NCI-H2196 treated with DMSO at 0.1 percent for 48 hours (cell line): ENCODE results near the gene DACH1.
"Not testable (repeated sequence)": the region's sequence is repeated elsewhere in the genome, so short reads cannot be mapped to it uniquely, and the experiment has no call there.

Source experiments
- DNase-seq: peaks from one replicate; lab custom pipeline; 2025; ENCODE audit not compliant: unreplicated experiment; lab: John Stamatoyannopoulos, UW

Gene DACH1

DNA sequence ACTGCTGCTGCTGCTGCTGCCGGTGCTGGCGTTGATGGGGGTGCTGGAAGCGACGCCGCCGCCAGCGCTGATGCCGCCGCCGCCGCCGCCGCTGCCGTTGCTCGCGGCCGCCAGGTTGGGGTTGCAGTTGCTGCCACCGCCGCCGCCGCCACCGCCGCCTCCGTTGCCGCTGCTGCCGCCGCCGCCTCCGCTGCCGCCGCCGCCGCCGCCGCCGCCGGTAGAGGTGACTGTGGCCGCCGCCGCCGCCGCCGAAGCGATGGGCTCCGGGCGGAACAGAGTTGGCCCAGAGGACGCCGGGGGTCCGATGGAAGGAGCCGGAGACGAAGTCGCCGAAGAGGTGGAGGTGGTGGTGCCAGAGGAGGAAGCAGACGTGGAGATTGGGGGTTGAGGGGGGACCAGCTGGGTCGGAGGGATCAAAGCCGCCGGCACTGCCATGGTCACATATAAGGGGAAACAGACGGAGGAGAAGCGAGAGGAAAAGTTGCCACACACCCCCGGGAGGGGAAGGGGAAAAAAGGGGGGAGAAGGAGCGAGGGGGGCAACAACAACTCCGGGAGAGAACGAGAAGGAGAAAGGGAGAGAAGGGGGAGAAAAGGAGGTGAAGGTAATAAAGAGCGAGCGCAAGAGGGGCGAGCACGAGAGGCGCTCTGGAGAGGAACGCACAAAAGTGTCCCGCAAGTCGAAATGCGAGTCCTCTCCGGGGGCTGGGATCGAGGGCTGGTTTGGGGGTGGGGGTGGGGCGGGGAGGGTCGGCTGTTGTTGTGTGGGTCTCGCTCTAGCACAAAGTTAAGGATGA is 471 bp downstream of the DACH1 start:
- no peak for DNase-seq

DNA sequence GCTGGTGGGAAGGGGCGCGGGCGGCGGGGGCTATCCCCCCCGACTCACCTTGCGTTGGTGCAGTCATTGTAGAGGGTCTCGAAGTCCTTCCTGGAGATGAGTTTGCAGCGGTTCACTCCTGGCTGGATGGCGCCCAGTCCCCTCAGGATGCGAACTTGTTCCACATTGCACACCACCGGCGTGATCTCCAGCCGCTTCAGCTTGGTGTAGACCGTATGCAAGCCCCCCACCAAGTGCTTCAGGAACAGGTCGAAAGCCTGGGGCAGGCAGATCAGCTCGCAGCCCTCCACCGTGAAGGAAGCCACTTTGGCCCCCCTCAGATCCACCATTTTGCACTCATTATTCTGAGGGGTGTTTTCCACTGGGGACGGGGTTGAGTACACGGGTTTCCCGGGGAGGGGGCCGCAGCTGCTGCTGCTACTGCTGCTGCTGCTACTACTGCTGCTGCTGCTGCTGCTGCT is 1.1 kb downstream of the DACH1 start:
- no peak for DNase-seq

DNA sequence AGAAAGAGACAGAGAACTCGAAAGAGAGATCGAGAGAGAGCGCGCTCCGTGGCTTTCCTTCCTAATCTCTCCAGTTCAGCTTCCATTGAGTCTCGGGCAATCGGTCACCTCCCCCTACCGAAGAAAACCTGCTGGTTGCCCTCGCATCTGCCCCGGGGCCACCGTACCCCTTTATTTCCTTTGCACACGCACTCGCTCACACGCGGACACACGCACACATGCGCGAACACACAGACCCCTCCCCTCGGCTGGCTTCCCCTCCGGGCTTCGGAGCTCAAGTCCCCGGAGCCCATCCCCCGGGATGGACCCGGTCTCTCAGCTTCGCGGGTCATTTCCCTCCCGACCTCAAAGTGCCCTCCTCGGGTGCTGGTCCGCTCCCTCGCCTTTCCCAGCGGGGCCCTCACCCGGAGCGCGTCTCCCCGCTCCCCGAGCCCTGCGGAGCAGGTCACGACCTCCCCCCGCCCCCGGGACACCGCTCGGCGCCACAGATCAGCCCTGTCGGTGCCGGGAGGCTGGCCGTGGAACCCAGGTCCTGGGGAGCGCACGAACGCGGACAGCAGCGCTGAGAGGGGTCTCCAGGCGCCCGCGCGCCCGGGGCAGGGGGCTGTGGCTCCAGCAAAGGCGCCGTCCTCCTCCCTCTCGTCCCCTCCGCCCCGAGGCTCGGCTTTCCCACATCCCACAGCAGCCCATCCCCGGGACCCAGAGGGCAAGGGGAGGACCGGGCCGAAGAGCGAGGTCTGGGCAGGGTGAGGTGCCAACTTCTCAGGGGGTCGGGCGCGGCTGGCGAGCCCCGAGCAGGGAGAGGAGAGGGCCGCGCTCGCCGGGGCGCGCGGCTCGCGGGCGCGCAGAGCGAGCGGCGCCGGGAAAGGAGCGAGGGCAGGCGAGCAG is 1.8 kb downstream of the DACH1 start:
- DNase-seq: no peak

DNA sequence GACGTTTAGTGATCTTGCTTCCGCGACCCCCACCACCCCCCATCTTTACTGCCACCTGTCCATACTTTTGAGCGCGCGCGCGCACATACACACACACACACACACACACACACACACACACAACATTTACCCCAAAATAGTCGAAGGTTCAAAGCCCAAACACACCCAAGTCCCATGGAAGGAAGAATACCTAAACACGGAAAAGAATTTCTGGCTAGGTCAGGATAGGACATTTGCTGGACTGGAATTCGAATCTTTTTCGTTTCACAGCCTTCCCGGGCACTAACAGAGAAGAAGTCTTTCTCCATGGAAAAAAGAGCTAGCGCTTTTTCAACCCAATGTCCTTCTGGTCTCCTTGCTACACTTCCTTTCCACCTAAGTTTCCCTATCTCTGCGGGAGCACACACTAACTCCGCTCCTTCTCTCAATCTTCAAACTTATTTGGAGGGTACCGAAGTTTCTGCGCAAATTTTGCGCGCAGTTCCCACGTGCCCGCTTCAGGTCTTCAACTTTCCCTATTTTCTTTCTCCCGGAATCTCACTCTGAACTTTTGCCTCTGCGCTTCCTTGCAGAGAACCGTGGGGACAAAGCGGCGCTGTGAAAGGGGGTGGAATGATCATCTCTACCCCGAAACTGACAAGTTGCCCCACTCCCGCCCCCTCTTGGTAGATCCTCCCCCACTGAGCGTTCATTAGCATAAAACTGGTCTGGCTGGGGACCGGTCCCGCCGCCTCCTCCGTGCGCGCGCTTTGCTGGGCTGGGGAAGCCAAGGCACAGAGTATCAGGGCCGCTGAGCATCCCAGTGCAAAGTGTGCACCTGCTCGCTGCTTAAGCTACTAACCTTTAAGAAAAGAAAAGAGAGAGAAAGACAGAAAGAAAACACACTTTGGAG is 2.7 kb downstream of the DACH1 start:
- DNase-seq: no peak

DNA sequence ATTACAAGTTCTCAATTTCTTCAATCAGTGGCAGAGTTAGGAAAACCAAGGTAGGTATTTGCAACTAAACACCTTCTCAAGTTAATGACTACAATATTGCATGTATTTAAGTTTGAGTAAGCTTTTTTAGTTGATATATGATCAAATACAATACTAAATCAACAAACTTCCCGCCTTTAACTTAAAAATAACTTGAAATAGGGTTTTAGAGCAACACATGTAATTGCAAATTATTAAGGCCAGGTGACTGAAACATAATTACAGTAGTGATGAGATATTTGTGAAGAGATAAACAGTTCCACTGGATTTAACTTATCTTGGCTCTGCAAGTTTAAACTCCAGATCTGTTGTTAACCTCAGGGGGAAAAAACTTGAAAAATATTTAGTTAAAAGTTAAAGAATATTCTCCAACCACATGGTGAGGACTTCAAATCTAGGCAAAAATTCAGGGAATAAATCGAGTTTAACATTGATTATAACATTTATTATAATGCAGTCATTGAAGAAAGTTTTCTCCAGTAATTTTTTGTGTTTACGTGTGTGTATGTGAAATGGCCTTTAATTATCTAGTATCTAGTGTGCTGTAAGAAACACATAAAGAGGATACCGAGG is 3.6 kb downstream of the DACH1 start:
- no peak for DNase-seq

DNA sequence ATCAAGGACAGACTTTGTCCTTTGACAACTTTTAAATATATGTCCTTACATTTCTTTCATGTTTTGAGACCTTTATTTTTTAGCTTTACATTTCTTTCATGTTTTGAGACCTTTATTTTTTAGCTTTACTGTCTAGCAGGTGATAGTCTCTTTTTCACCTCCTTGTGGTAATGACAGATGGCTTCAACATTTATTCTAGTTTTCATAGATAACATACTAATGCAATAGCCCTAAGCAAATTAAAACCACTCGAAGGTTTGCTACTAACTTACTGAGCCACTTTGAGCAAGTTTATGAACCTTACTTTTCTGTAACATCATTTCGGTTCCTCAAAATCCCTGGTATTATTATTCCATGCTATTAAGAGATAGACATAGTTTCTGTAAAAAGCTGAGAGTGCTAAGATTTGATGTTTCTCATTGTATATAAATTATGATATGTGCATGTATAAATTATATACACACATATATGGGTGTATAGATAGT is 4.5 kb downstream of the DACH1 start:
- no peak for DNase-seq

DNA sequence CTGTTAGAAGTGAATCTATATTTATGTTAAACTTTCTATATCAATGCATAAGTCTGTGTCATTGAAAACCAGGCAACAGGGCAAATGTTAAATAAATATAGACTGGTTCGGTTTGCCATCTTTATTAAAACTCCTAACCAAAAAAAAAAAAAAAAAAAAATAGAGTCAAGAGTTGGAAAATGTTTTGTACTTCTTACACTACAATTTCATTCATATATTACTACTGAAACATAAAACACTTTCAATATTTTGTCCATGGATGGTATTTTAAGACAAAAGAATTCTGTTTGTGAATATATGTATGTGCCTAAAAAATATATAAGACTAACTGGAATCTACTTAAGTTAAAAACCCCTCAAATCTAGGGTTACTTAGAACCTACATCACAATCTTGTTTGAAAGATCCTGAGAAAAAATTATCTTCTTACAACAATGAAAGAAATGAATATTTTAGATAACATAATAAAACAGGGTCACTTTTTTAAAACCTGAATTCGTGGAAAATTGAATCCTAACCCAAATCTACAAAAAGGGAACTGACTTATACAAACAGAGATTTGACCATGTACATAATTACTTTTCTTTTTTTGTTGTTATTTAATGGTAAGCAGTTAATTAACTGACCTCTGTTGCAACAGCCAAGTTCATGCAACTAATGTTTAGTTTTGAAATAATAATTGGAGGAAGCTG is 5.1 kb downstream of the DACH1 start:
- DNase-seq: no peak

DNA sequence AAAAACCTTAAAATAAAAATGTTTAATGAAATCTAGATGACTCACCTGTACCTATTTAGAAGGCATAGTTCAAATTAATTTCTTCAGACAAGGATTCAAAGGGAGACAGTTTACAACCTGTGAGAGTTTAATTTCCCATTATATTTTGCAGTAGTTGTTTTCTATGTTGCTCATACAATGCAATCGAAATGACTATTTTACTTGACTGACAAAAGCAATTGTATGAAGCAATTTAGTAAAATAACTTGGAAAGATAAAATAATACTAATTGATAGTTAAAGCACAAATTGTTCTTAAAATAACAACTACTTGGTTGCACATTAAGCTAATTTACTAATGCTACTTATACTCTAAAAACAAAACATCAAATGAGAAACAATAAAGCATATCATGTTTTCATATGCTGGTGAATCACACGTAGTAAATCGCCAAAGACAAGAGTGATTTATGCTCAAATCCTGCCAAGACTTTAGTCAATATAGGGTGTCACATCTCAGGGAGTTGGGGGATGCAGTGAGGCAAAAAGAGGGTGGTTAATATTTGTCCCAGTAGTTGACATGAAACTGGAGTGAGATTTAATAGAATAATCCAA is 6.4 kb downstream of the DACH1 start:
- no peak for DNase-seq

DNA sequence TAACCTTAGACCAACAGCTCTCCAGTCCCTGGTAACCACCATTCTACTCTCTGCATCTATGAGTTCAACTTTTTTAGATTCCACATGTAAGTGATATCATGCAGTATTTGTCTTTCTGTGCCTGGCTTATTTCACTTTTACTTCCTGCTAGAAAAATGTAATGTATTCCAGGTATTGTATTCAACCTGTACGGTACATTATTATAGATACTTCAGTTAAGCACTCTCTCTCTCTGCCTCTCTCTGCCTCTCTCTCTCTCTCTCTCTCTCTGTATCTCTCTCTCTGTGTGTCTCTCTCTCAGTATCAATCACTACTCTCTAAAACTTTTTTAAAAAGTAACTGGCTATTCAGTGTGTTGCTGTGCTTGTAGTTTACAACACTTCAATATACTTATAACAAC is 8.4 kb downstream of the DACH1 start:
- DNase-seq: no peak

DNA sequence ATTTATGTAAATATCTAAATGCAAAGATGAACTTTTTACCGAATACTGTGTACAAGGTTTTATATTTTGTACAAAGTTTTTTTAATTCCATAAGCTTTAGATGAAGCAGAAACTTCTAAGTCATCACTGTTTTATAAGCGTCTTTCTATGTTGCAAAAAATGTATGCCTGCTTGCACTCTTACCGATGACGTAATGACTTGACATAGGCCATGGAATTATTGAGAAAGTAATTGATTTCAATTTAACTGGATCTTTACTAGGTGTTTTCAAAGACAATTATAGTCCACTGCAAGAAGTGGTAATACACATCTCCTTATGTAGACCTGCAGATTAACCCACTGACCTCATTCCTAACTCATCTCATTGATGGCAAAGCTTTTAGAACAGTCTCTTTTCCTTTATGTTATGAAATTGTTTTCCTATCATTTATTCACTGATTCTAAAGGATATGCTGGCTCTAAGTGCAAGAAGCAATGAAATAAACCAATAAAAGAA is 10.4 kb downstream of the DACH1 start:
- no peak for DNase-seq

DNA sequence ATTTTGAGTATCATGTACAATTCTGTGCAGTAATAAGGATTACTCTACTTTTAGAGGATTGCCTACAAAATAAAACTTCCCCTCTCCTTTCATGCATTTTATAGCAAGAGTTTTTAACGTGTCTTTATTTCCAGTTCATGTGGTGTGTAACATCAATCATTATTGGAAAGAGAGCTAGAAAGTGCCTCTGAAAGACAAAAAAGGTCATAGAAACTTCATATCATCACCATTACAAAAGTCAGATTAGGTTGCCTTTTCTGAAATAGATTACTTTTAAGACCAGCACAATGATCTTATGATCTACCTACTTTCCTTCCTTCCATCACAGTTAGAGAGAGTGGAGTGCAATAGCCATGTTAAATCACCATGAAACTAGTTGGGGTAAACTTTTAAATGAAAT is 12.6 kb downstream of the DACH1 start:
- no peak for DNase-seq

DNA sequence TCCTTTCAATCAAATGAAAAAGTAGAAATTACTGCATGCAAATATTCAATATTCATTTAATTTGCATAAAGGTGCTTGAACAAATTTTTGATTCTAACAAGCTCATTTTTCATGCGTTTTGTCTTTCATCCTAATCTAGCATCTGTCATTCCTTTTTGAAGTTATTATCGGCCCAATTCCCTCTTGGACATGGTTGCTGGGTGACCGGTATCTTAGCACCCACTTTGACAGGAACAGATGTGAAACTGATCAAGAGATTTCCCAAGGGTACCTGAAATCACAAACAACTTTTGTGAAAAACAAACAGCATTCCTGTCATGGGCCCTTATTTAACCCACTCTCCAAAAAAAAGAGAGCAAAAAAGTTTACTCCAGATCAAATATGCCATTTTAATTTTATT is 13.3 kb downstream of the DACH1 start:
- DNase-seq: no peak

DNA sequence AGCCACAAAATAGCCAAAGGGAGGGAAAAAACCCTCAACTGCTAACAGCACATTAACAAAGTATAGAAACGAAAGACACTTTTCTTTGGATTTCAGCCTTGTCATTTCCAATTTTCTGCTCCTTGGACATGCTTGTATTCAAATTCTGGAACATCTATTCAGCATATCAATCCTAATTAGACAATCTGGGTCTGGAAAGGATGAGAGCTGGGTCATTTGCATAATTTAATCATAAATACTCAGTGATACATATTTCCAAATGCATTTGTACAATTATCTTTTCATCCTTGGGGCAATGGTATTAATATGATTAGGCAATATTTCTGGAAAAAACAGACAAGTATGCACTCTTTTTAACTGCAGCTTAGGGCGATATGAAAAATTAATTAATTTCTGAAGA is 14.3 kb downstream of the DACH1 start:
- no peak for DNase-seq

DNA sequence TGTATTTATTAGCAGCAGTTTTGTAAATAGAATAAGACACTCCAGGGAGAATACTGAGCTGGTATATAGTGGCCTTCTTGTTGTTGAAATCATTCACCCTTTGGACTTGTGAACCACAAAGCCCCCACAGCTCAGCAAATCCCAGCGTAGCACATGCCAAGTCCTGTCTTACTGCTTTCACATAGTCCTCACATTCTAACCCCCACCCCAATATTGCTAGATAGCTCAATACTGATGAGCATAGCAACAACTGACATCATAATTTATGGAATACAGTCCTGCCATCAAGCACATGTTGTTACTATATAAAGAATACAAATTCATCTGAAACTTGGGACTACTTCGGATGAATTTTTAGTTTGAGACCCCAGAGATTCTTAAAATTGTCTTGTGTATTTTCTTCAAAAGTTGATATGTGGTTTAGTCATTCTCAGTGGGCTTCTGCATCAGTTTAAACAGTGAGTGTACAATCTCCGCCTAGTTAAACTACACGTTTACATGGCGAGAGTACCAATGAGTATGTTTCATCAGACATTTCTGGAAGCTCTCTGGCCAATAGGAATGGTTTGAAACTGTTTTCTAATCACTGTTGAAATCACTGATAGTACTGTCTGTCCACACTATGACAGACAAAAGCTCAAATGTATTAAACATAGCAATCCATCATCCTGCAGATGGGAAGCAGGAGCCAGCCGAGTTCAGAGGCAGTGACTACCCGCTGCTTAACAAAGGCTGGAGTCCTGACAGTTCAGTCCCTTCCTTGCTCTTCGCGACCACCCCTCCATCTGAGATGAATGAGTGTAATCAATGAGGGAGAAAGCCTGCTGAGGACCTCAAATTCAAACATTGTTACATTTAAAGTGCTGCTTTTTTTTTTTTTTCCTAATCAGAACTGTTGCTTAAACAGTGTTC is 15.2 kb downstream of the DACH1 start:
- DNase-seq: no peak

DNA sequence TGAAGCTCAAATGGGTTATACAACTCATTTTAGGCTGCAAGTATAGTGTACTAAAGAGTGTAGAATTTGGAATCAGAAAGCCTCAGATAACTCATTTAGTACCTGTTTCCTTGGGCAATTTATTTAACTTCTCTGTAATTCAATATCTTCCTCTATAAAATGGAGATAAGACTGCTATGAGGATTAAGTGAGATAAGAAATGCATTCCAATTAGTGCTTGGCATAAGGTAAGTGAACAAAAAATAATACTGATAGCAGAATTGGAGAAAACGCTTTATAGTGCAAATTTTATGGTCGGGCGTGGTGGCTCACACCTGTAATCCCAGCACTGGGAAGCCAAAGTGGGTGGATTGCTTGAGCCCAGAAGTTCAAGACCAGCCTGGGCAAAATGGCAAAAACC is 25.0 kb downstream of the DACH1 start:
- no peak for DNase-seq

DNA sequence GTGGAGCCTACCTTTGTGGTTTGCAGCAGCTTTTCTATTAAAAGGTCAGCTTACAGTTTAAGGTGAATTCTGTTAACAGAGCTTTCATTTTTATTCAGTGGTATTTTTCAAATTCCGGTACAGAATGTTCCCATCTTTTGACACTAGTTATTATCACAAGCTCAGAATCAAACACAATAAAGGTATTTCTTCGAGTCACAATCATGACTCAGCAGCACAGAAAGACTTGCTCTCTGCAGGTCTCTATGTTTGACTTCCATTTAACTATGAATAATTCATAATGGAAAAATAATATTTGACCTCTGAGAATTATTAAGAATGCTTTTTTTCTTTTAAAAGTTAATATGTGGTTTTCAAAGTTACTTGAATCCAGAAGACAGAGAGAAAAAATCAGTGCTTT is 28.2 kb downstream of the DACH1 start:
- DNase-seq: no peak

DNA sequence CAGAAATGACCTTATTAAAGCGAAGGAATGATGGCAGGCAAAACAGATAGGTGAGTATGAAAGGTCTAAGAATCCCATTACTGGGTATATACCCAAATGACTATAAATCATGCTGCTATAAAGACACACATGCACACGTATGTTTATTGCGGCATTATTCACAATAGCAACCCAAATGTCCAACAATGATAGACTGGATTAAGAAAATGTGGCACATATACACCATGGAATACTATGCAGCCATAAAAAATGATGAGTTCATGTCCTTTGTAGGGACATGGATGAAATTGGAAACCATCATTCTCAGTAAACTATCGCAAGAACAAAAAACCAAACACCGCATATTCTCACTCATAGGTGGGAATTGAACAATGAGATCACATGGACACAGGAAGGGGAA is 29.4 kb downstream of the DACH1 start:
- not testable (repeated sequence) for DNase-seq

DNA sequence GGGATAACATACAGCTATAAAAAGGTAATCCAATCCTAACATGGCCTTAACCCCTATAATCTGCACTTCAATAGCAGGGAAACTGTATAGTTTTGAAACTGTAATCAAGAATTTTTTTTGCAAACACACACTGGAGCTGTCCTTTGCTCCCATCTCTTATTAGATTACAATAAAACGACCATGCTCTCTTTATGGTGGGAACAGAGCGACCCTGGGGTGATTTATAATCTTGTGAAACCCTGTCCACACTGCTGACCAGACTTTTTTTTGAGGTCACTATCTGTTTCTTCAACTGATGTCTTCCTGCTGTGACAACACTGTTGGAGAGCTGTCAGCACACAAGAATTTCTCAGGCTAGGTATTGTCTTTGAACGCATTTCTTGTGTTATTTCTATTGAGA is 35.3 kb downstream of the DACH1 start:
- no peak for DNase-seq
